Ovary (tissue), 3 donors: Measurements from ENCODE around the gene PP2D1.

ENCODE experiments used
- EP300 ChIP-seq: sonication (generic); formaldehyde crosslinking; IDR thresholded peaks from one replicate; pipeline ENCODE4 v1.6.1; 2017; ENCODE audit warnings: antibody characterized with exemption
- POLR2A ChIP-seq: fragments of 450-650 bp; IDR thresholded peaks from one replicate; pipeline ENCODE4 v1.6.1; 2017; ENCODE audit warnings: antibody characterized with exemption, mild to moderate bottlenecking, moderate library complexity
- TF ChIP-seq, protein P1 (sequence below), 3 donors: fragments of 450-650 bp in 2 of 3; fragments of 200-600 bp in 1 of 3; IDR thresholded peaks; one replicate each; pipeline versions ENCODE4 v1.5.1 to v1.8.0; 2016 to 2022; ENCODE audit warnings: antibody characterized with exemption in 3 of 3, mild to moderate bottlenecking in 1 of 3
- donor health status: DM: no; HTN: no; CAD: no.

DNA sequence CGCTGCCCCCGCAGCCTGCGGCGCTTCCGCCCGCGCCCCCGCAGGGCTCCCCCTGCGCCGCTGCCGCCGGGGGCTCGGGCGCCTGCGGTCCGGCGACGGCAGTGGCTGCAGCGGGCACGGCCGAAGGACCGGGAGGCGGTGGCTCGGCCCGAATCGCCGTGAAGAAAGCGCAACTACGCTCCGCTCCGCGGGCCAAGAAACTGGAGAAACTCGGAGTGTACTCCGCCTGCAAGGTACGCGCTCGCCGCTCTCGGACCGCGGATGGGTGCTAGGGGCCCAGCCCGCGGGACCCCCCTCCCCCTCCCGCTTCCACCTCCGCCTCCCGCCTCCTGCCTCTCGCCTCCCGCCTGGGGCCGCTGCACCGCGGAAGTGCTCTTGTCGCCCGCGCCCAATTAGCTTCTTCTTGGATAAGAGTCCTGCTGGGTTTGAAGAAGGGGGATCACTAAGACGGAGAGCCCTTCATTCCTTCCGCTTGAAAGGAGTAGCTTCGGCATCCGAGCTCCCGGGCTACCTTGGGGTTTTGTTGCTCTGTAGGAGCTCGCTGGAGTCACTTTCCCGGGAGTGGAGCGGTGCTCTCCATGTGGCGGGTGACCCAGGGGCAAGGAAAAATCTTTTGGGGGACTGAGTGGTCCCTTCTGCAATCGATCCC is 28.6 kb upstream of the PP2D1 start:
- TF ChIP-seq, protein P1, sequence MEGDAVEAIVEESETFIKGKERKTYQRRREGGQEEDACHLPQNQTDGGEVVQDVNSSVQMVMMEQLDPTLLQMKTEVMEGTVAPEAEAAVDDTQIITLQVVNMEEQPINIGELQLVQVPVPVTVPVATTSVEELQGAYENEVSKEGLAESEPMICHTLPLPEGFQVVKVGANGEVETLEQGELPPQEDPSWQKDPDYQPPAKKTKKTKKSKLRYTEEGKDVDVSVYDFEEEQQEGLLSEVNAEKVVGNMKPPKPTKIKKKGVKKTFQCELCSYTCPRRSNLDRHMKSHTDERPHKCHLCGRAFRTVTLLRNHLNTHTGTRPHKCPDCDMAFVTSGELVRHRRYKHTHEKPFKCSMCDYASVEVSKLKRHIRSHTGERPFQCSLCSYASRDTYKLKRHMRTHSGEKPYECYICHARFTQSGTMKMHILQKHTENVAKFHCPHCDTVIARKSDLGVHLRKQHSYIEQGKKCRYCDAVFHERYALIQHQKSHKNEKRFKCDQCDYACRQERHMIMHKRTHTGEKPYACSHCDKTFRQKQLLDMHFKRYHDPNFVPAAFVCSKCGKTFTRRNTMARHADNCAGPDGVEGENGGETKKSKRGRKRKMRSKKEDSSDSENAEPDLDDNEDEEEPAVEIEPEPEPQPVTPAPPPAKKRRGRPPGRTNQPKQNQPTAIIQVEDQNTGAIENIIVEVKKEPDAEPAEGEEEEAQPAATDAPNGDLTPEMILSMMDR (IDR thresholded peaks at IDR 0.05), result peak in 1 of 3 donors; percentile 22
- peak; percentile 7 for TF ChIP-seq POLR2A
- no peak for TF ChIP-seq EP300
